HFF-Myc (cell line): ENCODE data around the gene SULT2B1.

Source experiments
- DNase-seq: peaks from one replicate; pipeline ENCODE4 v3.0.0-alpha.2; 2011; ENCODE audit warnings: low read depth; ENCODE audit errors: extremely low read depth
- H3K4me3 ChIP-seq: replicated peaks from 2 replicates; pipeline ENCODE4 v1.5.1; 2011; ENCODE audit warnings: low read depth, mild to moderate bottlenecking, control low read depth, low read length
- CTCF ChIP-seq: IDR thresholded peaks from 2 replicates; pipeline ENCODE4 v1.5.1; 2012; ENCODE audit warnings: mild to moderate bottlenecking, low read depth, low read length, control low read depth; ENCODE audit errors: missing control alignments

Gene SULT2B1

GRCh38 chr19:48625891-48626327 is 73.9 kb downstream of the SULT2B1 start:
- no peak for TF ChIP-seq CTCF
- no peak for DNase-seq
- no peak overlapping the region for H3K4me3 ChIP-seq

GRCh38 chr19:48627201-48627864 is 75.4 kb downstream of the SULT2B1 start:
- no peak overlapping the region for H3K4me3 ChIP-seq
- TF ChIP-seq CTCF = no peak
- no peak for DNase-seq

DNA sequence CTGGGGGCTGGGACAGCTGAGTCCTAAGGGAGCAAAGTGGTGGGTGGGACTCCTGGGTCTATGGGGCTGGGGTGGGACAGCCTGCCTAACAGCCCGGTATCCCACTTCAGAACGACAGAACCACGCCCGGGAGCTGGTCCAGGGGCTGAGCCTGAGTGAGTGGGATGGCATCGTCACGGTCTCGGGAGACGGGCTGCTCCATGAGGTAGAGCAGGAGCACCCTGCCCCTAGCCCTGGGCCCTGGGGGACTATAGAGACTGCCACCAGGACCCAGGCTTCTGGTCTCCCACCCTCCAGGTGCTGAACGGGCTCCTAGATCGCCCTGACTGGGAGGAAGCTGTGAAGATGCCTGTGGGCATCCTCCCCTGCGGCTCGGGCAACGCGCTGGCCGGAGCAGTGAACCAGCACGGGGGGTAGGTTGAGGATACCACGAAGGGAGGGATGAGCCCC is 75.9 kb downstream of the SULT2B1 start:
- H3K4me3 ChIP-seq = no peak overlapping the region
- no peak for TF ChIP-seq CTCF

GRCh38 chr19:48628486-48629296 is 76.7 kb downstream of the SULT2B1 start:
- no peak for DNase-seq
- no peak overlapping the region for H3K4me3 ChIP-seq
- TF ChIP-seq CTCF = no peak

More for the DNA sequence above, 75.9 kb downstream of the SULT2B1 start:
- no peak for DNase-seq

GRCh38 chr19:48629297-48629598 is 77.3 kb downstream of the SULT2B1 start:
- TF ChIP-seq CTCF = no peak
- no peak for DNase-seq
- no peak overlapping the region for H3K4me3 ChIP-seq

- no peak for DNase-seq
- TF ChIP-seq CTCF = no peak
- no peak overlapping the region for H3K4me3 ChIP-seq
Observed at GRCh38 chr19:48629599-48630295, 77.8 kb downstream of the SULT2B1 start.
